Activated naive CD4-positive, alpha-beta T cell treated with anti-CD3 and anti-CD28 coated beads for 36 hours (primary cell): ENCODE measurements around the gene XYLT1. TPM values are rescaled to one million over a fixed set of nuclear protein-coding genes. Genes with fewer than 3 reads are reported as not detected.

ENCODE experiments used
- CTCF ChIA-PET: fragments of 350-600 bp; sonication (Branson Sonifier 250); formaldehyde crosslinking; loops from one replicate; lab custom pipeline; 2021; ENCODE audit warnings: antibody characterized with exemption; lab: Charles Lee
- DNase-seq: peaks from one replicate; pipeline ENCODE4 v3.0.0-alpha.2; 2020
- H3K27ac Mint-ChIP-seq: one replicate; pipeline ENCODE4 v1.8.0; 2021; ENCODE audit warnings: mild to moderate bottlenecking, mixed read lengths
- H3K27me3 Mint-ChIP-seq: one replicate; pipeline ENCODE4 v1.8.0; 2021; ENCODE audit warnings: low read depth, mixed read lengths
- H3K36me3 Mint-ChIP-seq: one replicate; pipeline ENCODE4 v1.8.0; 2021; ENCODE audit warnings: low read depth, mixed read lengths
- H3K4me1 Mint-ChIP-seq: one replicate; pipeline ENCODE4 v1.8.0; 2021; ENCODE audit warnings: low read depth, mixed read lengths
- H3K4me3 Mint-ChIP-seq: one replicate; pipeline ENCODE4 v1.8.0; 2021; ENCODE audit warnings: mild to moderate bottlenecking, moderate library complexity, mixed read lengths
- H3K9me3 Mint-ChIP-seq: one replicate; pipeline ENCODE4 v1.8.0; 2021; ENCODE audit warnings: mixed read lengths
- intact Hi-C: fragments of 100-400 bp; cut with micrococcal nuclease; formaldehyde crosslinking; loops from one replicate; pipeline ENCODE4 v1.15.1; 2023
- total RNA-seq, 2 experiments: library from RNA; stranded (reverse); gene quantifications; one replicate each; pipeline ENCODE4 v1.2.3, GENCODE V29; 2021

Gene XYLT1
- total RNA-seq, 2 experiments from 2014 or later: 3.3 to 4.5 TPM

DNA sequence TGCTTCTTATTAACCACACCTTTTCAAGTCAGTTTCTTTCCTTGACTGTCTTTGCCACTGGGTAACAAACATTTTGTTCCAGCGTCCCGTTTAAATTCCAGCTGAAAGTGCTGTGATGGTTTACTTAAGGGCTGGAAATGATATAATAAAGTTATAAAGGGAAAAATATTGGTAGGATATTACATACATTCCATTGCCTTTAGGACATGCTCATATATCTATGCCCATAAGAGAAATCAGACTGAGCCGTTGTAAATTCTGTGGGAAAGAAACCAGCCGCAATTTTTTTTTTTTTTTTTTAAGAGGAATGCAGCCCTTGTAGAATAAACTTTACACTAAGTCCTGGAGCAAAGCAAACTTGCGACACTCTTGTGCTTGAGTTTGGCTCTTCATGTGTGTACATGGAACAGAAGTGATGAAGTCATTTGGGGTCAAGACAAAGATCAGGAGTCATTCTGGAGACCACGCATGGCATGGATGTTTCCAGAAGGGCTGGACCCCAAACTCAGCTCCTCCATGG lies 210.9 kb downstream of the XYLT1 start:
- H3K9me3 Mint-ChIP-seq: no peaks in the 10 kb centered on the region
- CTCF ChIA-PET: no interaction called here
- H3K4me3 Mint-ChIP-seq: no peak overlapping the region
- peaks cover 8% of the 10 kb centered on the region for H3K4me1 Mint-ChIP-seq
- peaks cover 8% of the 10 kb centered on the region for H3K36me3 Mint-ChIP-seq
- no peak for DNase-seq
- intact Hi-C loops: no loop called here
- no peaks in the 10 kb centered on the region for H3K27me3 Mint-ChIP-seq
- H3K27ac Mint-ChIP-seq: no peak overlapping the region

DNA sequence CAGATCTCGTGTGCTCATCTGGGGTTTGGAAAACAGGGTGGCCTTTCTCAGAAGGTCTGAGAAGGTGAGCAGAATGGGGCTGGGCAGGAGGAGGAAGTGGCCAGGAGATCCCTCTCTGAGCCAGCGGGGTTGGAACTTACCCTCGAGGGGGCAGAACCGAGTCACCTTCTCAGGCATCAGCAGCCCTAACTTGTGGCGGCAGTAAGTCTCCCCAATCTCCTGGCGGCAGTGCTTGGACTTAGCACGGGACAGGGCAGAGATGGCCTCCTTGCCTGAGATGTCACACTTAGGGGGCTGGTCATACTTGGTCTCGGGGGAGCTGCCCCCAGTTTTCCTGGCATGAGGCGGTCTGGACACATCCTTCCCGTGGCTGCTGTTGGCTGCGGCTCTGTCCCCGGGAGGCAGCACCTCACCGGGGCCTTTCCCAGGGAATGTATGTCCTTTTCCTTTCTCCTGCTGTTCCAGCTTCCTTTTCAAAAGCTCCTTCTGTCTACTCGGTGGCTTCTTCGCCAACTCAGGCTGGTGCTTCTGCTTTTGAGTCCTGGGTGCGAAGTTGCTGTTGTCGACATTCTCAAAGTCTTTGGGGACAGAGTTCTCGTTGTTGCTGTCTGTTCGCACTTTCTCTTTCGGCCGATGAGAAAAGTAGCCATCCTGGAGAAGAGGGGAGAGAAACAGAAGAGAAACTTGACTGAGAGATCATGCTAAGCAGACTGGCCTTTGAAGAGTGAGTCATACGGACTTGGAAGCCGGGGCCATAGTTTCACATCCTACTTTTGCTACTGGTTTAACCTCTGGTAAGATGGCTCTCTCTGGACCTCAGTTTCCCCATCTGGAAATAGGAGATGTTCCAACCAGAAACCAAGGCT lies 211.7 kb downstream of the XYLT1 start:
- peaks cover 8% of the 10 kb centered on the region for H3K36me3 Mint-ChIP-seq
- no peaks in the 10 kb centered on the region for H3K27me3 Mint-ChIP-seq
- H3K4me3 Mint-ChIP-seq: no peak overlapping the region
- H3K27ac Mint-ChIP-seq: no peak overlapping the region
- H3K4me1 Mint-ChIP-seq: peaks cover 7% of the 10 kb centered on the region
- no peaks in the 10 kb centered on the region for H3K9me3 Mint-ChIP-seq
- no peak for DNase-seq
- CTCF ChIA-PET: no interaction called here
- intact Hi-C loops: no loop called here

DNA sequence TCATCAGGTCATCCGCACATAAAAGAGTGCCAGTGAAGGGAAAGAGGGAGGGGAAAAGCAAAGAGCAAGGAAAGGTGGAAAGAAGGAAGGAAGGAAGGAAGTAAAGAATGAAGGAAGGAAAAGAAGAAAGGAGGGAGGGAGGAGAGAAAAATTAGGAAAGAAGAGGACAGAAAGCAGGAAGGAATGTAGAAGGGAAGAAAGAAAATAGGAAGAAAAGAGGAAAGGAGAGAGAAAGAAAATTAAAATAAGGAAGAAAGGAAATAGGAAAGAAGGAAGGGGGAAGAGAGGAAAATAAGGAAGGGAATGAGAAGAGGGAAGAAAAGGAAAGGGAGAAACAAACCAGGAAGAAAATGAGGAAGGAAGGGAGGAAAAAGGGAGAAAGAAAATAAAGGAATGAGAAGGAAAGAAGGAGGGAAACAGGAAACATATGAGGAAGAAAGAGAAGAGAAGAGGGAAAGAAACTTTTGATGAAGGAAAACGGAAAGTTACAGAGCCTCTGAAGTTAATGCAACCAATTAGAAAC lies 212.6 kb downstream of the XYLT1 start:
- H3K4me1 Mint-ChIP-seq: peaks cover 7% of the 10 kb centered on the region
- H3K9me3 Mint-ChIP-seq: no peaks in the 10 kb centered on the region
- H3K4me3 Mint-ChIP-seq: no peak overlapping the region
- CTCF ChIA-PET: no interaction called here
- no peak for DNase-seq
- no peak overlapping the region for H3K27ac Mint-ChIP-seq
- intact Hi-C loops: no loop called here
- H3K27me3 Mint-ChIP-seq: no peaks in the 10 kb centered on the region
- peaks cover 8% of the 10 kb centered on the region for H3K36me3 Mint-ChIP-seq

DNA sequence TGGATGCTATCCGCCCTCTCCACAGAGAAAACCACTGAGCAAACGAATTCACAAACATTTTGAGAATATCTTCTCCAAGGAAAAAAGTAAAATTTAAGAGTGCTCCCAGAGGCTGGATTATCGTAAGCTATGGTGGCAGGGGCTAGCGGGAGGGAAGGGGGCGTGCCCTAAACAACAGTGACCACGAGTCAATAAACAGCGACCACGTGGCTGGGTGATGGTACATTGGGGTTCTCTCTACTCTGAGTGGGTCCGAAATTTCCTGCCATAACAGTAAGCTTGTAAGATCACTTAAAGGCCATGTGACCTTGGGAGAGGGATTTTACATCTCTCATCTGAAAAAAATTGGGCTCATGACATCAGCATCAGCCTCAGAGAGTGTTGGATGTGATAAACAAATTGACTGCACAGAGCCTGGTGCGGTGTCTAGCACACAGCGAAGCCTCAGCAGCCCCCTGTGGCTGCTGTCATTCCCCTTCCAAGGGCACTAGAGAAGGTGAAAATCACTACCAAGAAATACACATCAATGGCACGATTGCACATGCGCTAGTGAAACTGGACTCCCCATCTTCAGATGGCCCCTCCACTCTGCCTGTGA lies 213.2 kb downstream of the XYLT1 start:
- peaks cover 7% of the 10 kb centered on the region for H3K4me1 Mint-ChIP-seq
- DNase-seq: no peak
- intact Hi-C loops: no loop called here
- H3K9me3 Mint-ChIP-seq: no peaks in the 10 kb centered on the region
- CTCF ChIA-PET: no interaction called here
- no peaks in the 10 kb centered on the region for H3K27me3 Mint-ChIP-seq
- H3K36me3 Mint-ChIP-seq: peaks cover 8% of the 10 kb centered on the region
- H3K4me3 Mint-ChIP-seq: no peak overlapping the region
- no peak overlapping the region for H3K27ac Mint-ChIP-seq

DNA sequence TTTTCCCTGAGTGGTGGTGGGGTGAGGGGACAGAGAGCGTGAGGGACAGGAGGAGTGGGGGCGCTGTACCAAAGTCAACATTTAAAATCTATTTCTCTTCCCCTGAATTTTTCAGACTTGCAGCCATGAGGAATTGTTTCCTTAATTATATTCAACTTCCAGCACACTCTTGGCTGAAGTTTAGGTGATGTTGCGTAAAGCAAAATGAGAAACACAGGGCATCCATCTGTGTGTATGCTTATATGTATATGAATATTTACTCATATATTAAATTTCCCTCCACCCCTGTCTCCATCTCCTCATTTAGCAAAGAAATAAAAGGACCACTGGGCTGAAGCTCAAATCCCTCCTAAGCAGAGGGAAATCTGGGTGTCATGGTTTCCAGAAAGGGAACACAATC lies 218.1 kb downstream of the XYLT1 start:
- CTCF ChIA-PET: no interaction called here
- H3K9me3 Mint-ChIP-seq: no peaks in the 10 kb centered on the region

DNA sequence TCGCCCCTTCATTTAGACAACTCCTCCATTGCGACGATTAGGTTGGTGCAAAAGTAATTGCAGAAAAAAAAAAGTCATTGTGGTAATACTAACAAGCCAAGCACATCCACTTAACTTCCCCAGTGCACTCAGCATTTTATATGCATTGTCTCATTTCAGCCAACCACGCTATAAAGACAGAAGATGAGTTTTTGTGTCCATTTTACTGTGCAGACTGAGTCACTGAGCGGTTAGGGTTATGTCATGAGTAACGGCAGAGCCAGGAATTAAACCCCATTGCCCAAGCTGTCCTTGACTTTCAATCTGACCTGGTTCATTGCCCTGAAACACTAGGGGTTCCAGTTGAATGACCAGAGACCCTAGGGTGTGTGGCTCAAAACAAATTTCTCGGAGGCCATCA lies 218.7 kb downstream of the XYLT1 start:
- intact Hi-C loops: no loop called here
- H3K36me3 Mint-ChIP-seq: no peaks in the 10 kb centered on the region
- H3K27me3 Mint-ChIP-seq: no peaks in the 10 kb centered on the region
- H3K9me3 Mint-ChIP-seq: no peaks in the 10 kb centered on the region
- H3K27ac Mint-ChIP-seq: no peak overlapping the region
- no peaks in the 10 kb centered on the region for H3K4me1 Mint-ChIP-seq
- DNase-seq: no peak
- H3K4me3 Mint-ChIP-seq: no peak overlapping the region
- CTCF ChIA-PET: no interaction called here

More for the DNA sequence above, 218.1 kb downstream of the XYLT1 start:
- DNase-seq: no peak
- Mint-ChIP-seq H3K4me3 (no peak overlapping the region), H3K4me1 (no peaks in the 10 kb centered on the region), H3K36me3 (no peaks in the 10 kb centered on the region), H3K27me3 (no peaks in the 10 kb centered on the region), H3K27ac (no peak overlapping the region)
- intact Hi-C loops: no loop called here

DNA sequence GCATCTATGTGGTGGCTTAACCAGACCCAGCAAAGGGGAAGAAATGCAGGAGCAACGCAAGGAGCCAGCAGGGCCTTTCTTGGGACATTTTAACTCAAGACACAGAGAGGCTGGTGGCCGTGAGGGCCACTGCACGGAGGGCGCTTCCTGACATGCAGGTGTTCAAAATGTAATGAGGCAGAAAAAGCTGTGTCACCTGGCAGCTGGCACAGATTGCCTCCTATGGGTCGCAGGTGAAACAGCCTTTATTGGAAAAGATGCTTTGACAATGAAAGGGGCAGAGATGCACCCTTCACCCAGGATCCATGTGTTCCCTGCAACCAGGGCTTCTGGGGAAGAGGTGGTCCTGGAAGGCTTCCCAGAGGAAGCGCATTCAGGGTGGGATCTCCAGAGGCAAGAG lies 219.3 kb downstream of the XYLT1 start:
- intact Hi-C loops: no loop called here
- CTCF ChIA-PET: no interaction called here
- Mint-ChIP-seq H3K4me1 (no peaks in the 10 kb centered on the region), H3K36me3 (no peaks in the 10 kb centered on the region), H3K4me3 (no peak overlapping the region), H3K27me3 (no peaks in the 10 kb centered on the region), H3K27ac (no peak overlapping the region), H3K9me3 (no peaks in the 10 kb centered on the region)
- DNase-seq: no peak

DNA sequence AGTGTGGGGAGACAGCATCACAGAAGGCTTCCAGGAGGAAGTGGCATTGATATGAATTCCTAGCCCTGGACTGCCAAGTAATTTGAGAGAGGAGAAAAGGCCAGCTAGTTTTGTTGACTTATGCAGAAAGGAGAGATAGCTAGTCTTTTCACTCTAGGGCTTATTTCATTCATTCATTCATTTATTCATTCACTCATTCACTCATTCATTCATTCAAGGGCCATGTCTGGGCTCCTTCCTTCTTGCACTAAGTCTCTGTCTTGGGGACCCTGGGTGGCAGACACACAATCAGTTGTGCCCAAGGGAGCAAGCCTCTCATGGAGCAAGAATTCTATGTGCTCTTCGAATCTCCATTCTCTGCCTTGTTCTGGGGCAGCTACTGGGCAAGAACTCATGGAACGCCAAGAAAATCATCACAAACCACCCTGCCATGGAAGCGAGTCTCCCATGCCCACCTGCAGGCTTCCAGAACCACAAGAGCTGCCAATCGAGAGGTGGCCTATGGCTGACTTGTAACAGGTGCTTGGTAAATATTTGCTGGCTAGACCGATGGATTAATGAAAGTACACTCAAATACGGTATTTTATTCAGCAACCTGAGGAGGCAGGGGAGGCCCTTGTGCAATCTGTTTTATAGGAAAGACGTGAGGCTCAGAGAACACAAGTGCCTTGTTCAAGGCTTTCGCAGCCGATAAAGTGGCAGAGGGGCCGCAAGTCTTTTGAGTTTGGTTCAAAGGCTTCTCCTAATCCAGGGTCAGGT lies 223.6 kb downstream of the XYLT1 start:
- Mint-ChIP-seq H3K4me3 (no peak overlapping the region), H3K9me3 (no peaks in the 10 kb centered on the region), H3K4me1 (no peaks in the 10 kb centered on the region), H3K27ac (no peak overlapping the region), H3K36me3 (no peaks in the 10 kb centered on the region), H3K27me3 (no peaks in the 10 kb centered on the region)
- DNase-seq: no peak
- intact Hi-C loops: no loop called here
- CTCF ChIA-PET: interaction anchor here (0.6 kb wide), 1 partner anchor 59 kb away, joined by 3 read pairs; no protein-coding TSS in a partner anchor

DNA sequence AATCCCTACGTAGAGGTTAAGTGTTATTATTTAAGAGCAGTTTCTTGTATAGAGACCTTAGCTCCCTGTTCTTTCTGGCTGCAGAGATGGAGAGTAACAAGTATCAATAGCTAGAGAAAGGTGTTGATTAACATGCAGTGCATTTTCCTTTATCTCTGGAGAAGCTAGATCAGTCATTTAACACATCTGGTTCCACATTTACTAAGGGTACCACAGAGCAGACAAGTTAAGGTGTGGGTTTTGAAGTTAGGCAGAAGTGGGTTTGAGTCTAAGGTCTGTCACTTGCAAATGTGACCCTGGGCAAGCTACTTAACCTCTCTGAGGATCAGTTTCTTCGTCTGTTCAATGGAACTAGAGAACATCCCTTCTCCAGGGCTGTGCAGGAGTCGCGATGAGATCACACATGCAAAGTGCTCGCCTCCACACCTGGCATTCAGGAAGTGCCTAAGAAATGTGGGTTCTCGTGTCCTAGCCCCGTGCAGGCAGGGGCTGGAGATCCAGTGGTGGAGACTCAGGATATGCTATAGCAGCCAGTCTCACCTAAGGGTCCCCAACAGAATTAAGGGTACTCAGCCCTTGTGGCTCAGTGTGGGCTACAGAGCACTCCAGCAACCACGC lies 224.4 kb downstream of the XYLT1 start:
- H3K27me3 Mint-ChIP-seq: no peaks in the 10 kb centered on the region
- H3K9me3 Mint-ChIP-seq: no peaks in the 10 kb centered on the region
- DNase-seq: no peak
- no peaks in the 10 kb centered on the region for H3K4me1 Mint-ChIP-seq
- intact Hi-C loops: no loop called here
- CTCF ChIA-PET: no interaction called here
- no peak overlapping the region for H3K4me3 Mint-ChIP-seq
- H3K36me3 Mint-ChIP-seq: peaks cover 2% of the 10 kb centered on the region
- H3K27ac Mint-ChIP-seq: no peak overlapping the region

DNA sequence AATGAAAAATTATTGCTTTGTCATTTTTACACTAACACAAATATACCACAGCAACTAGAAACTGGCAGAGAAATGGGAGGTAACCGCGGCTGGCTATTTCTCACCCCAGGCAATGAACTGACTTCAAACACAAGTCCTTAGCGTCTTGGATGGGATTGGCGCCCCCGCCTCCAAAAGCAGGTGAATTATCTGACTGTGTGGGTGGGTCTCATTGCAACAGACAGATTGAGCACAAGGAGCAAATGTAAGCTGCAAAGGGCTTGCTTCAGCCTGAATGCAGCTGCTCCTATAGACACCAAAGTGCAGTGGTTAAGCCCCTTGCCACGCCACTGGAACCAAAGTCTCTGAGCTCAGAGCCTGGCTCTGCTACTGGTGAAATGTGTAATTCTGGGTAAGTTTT lies 225.0 kb downstream of the XYLT1 start:
- DNase-seq: no peak
- no peaks in the 10 kb centered on the region for H3K27me3 Mint-ChIP-seq
- no peak overlapping the region for H3K4me3 Mint-ChIP-seq
- H3K36me3 Mint-ChIP-seq: peaks cover 2% of the 10 kb centered on the region
- no peaks in the 10 kb centered on the region for H3K4me1 Mint-ChIP-seq
- CTCF ChIA-PET: no interaction called here
- intact Hi-C loops: no loop called here
- no peaks in the 10 kb centered on the region for H3K9me3 Mint-ChIP-seq
- H3K27ac Mint-ChIP-seq: no peak overlapping the region

DNA sequence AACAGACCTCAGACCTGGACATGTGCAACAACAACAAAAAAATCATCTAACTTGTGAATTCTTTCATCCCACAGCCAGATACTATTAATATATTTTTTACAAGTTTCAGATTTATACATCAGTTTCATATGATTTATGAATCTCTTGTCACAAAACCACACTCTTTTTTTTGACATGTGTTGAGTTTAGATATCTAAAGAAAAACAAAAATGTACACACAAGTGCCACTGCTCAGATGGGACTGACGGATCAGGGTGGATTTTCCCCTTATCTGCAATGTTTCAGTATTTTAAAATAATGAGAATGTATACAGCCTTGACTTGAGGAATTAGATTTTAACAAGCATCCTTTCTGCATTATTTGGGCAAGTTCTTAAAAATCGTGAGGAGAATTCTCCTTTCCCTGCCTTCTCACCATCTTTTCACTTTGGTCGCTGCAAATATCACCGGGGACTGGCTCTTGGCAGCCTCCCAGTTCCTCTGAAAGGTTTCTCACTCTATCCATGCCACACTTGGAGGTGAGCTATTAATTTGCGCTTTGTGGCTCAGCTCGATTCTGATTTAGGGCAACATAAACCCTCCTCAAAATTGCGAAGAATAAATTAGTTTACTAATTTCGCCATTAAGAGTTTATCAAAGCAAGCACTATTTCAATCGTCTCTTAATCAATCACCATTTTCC lies 225.7 kb downstream of the XYLT1 start:
- Mint-ChIP-seq H3K4me3 (no peak overlapping the region), H3K27ac (no peak overlapping the region), H3K27me3 (no peaks in the 10 kb centered on the region), H3K36me3 (peaks cover 2% of the 10 kb centered on the region), H3K9me3 (no peaks in the 10 kb centered on the region), H3K4me1 (no peaks in the 10 kb centered on the region)
- intact Hi-C loops: no loop called here
- DNase-seq: no peak
- CTCF ChIA-PET: no interaction called here
